NT2/D1 (cell line): ENCODE results near the gene SFXN3.

Source experiments
- SUZ12 ChIP-seq: IDR thresholded peaks from 2 replicates; pipeline ENCODE4 v1.6.1; 2011; ENCODE audit not compliant: insufficient read length, insufficient read depth; ENCODE audit errors: extremely low read depth
- YY1 ChIP-seq: IDR thresholded peaks from 2 replicates; pipeline ENCODE4 v1.6.1; 2011; ENCODE audit not compliant: insufficient read length, insufficient read depth
- ZNF274 ChIP-seq: IDR thresholded peaks from 2 replicates; pipeline ENCODE4 v1.6.1; 2011; ENCODE audit warnings: mild to moderate bottlenecking, low read depth, low read length

DNA sequence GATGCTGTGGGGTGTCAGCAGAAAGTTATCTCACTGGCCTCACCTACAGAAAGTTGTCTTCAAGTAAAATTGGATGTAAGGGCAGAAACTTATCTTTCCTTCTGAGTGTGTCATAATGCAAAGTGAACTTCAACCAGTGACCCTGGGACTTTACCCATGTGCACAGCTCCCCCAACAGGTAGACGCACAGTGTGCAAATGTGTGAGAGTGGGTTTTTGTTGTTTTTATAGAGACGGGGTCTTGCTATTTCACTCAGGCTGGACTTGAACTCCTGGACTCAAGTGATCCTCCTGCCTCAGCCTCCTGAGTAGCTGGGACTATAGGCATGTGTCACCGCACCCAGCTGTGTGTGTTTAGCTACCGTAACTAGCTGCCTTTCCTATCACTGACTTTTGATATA, 24.4 kb downstream of the SFXN3 start:
- TF ChIP-seq YY1 (no peak), ZNF274 (no peak), SUZ12 (no peak)
